ENCODE measurements around the gene MBTPS2. TPM values are rescaled to one million over a fixed set of nuclear protein-coding genes. Genes with fewer than 3 reads are reported as not detected.
A peak's percentile ranks its signal among the peaks of the same experiment; 100 is the strongest.
"Not testable (repeated sequence)": the region's sequence is repeated elsewhere in the genome, so short reads cannot be mapped to it uniquely, and the experiment has no call there.

The MBTPS2 gene
- polyA plus RNA-seq, 1 donor from 2014 or later: 3.5 TPM

- peaks cover 0 to 2% (median 1%) of the 10 kb centered on the region in 3 donors for H3K9me3 Mint-ChIP-seq
- H3K4me1 Mint-ChIP-seq: peaks cover 6 to 16% (median 8%) of the 10 kb centered on the region in 3 donors
- H3K36me3 Mint-ChIP-seq: no peaks in the 10 kb centered on the region
- H3K4me3 Mint-ChIP-seq: peak overlapping the region; percentile 90 to 97 (median 92)
- H3K27me3 Mint-ChIP-seq: peaks cover 1% of the 10 kb centered on the region
- peak overlapping the region; percentile 72 to 90 (median 89) for H3K27ac Mint-ChIP-seq
Observed at GRCh38 chrX:21838937-21839333, 482 bp upstream of the MBTPS2 start.

GRCh38 chrX:21840193-21840545 lies 752 bp downstream of the MBTPS2 start:
- H3K4me3 Mint-ChIP-seq: peak overlapping the region; percentile 90 to 97 (median 92)
- H3K27ac Mint-ChIP-seq: peak overlapping the region; percentile 52 to 73 (median 72)

GRCh38 chrX:21843179-21843578 lies 3.8 kb downstream of the MBTPS2 start:
- Mint-ChIP-seq H3K9me3 (peaks cover 0 to 1% (median 0%) of the 10 kb centered on the region in 3 donors), H3K36me3 (peaks cover 3% of the 10 kb centered on the region), H3K4me3 (no peak overlapping the region), H3K27ac (no peak overlapping the region), H3K4me1 (peaks cover 7 to 16% (median 8%) of the 10 kb centered on the region in 3 donors), H3K27me3 (peaks cover 1% of the 10 kb centered on the region)

More at GRCh38 chrX:21840193-21840545, 752 bp downstream of the MBTPS2 start:
- H3K9me3 Mint-ChIP-seq: peaks cover 0 to 2% (median 1%) of the 10 kb centered on the region in 3 donors
- H3K36me3 Mint-ChIP-seq: peaks cover under 1% of the 10 kb centered on the region
- peaks cover 1% of the 10 kb centered on the region for H3K27me3 Mint-ChIP-seq
- H3K4me1 Mint-ChIP-seq: peaks cover 7 to 16% (median 8%) of the 10 kb centered on the region in 3 donors

GRCh38 chrX:21845096-21845495 lies 5.7 kb downstream of the MBTPS2 start:
- no peaks in the 10 kb centered on the region for H3K9me3 Mint-ChIP-seq
- peak overlapping the region in 1 of 3 donors; percentile 63 for H3K27ac Mint-ChIP-seq
- peaks cover 1% of the 10 kb centered on the region for H3K27me3 Mint-ChIP-seq
- H3K4me3 Mint-ChIP-seq: no peak overlapping the region
- peaks cover 4 to 6% (median 5%) of the 10 kb centered on the region in 3 donors for H3K4me1 Mint-ChIP-seq
- peaks cover 3% of the 10 kb centered on the region for H3K36me3 Mint-ChIP-seq

- Mint-ChIP-seq H3K4me1 (peaks cover 0 to 1% (median 0%) of the 10 kb centered on the region in 3 donors), H3K27ac (no peak overlapping the region), H3K27me3 (peaks cover 1% of the 10 kb centered on the region), H3K9me3 (no peaks in the 10 kb centered on the region), H3K4me3 (no peak overlapping the region), H3K36me3 (peaks cover 3% of the 10 kb centered on the region)
Observed at GRCh38 chrX:21847342-21847741, 7.9 kb downstream of the MBTPS2 start.

GRCh38 chrX:21853578-21853977 lies 14.2 kb downstream of the MBTPS2 start:
- Mint-ChIP-seq H3K4me1 (no peaks in the 10 kb centered on the region), H3K4me3 (no peak overlapping the region), H3K27me3 (no peaks in the 10 kb centered on the region), H3K9me3 (peaks cover 0 to 2% (median 0%) of the 10 kb centered on the region in 3 donors), H3K36me3 (peaks cover 7% of the 10 kb centered on the region), H3K27ac (no peak overlapping the region)

- H3K9me3 Mint-ChIP-seq: peaks cover 0 to 2% (median 0%) of the 10 kb centered on the region in 3 donors
- peaks cover 7% of the 10 kb centered on the region for H3K36me3 Mint-ChIP-seq
- H3K4me1 Mint-ChIP-seq: no peaks in the 10 kb centered on the region
- no peak within 1 kb of the TSS for H3K27ac Mint-ChIP-seq
- no peak within 1 kb of the TSS for H3K4me3 Mint-ChIP-seq
- H3K27me3 Mint-ChIP-seq: peaks cover 2% of the 10 kb centered on the region
Observed at GRCh38 chrX:21855937-21856415, 16.6 kb downstream of the MBTPS2 start, which contains the start of gene YY2. Gene YY2, plus strand, starts transcription at chrX:21855987. Its CDS starts 498 bp downstream, at chrX:21856485.

- Mint-ChIP-seq H3K36me3 (peaks cover 7% of the 10 kb centered on the region), H3K9me3 (peaks cover 0 to 2% (median 0%) of the 10 kb centered on the region in 3 donors), H3K27me3 (peaks cover 2% of the 10 kb centered on the region), H3K4me3 (no peak overlapping the region), H3K4me1 (no peaks in the 10 kb centered on the region), H3K27ac (no peak overlapping the region)
Observed at GRCh38 chrX:21856504-21856903, 17.1 kb downstream of the MBTPS2 start.

GRCh38 chrX:21863241-21863640 lies 23.8 kb downstream of the MBTPS2 start:
- no peaks in the 10 kb centered on the region for H3K9me3 Mint-ChIP-seq
- H3K27me3 Mint-ChIP-seq: peaks cover 2% of the 10 kb centered on the region
- H3K4me3 Mint-ChIP-seq: no peak overlapping the region
- H3K27ac Mint-ChIP-seq: no peak overlapping the region
- H3K36me3 Mint-ChIP-seq: no peaks in the 10 kb centered on the region
- no peaks in the 10 kb centered on the region for H3K4me1 Mint-ChIP-seq

- H3K27me3 Mint-ChIP-seq: no peaks in the 10 kb centered on the region
- H3K9me3 Mint-ChIP-seq: no peaks in the 10 kb centered on the region
- no peaks in the 10 kb centered on the region for H3K4me1 Mint-ChIP-seq
- no peak overlapping the region for H3K27ac Mint-ChIP-seq
- no peak overlapping the region for H3K4me3 Mint-ChIP-seq
- H3K36me3 Mint-ChIP-seq: no peaks in the 10 kb centered on the region
Observed at GRCh38 chrX:21865436-21865835, 26.0 kb downstream of the MBTPS2 start.

GRCh38 chrX:21870494-21870893 lies 31.1 kb downstream of the MBTPS2 start:
- Mint-ChIP-seq H3K27me3 (no peaks in the 10 kb centered on the region), H3K4me1 (no peaks in the 10 kb centered on the region), H3K36me3 (no peaks in the 10 kb centered on the region), H3K27ac (no peak overlapping the region), H3K9me3 (no peaks in the 10 kb centered on the region), H3K4me3 (no peak overlapping the region)

GRCh38 chrX:21873063-21873775 lies 33.8 kb downstream of the MBTPS2 start:
- Mint-ChIP-seq H3K36me3 (peaks cover 1% of the 10 kb centered on the region), H3K27ac (no peak overlapping the region), H3K27me3 (no peaks in the 10 kb centered on the region), H3K9me3 (no peaks in the 10 kb centered on the region), H3K4me1 (no peaks in the 10 kb centered on the region), H3K4me3 (no peak overlapping the region)

- not testable (repeated sequence) for H3K27me3 Mint-ChIP-seq
Observed at GRCh38 chrX:21874182-21874581, 34.8 kb downstream of the MBTPS2 start.

GRCh38 chrX:21875013-21875412 lies 35.6 kb downstream of the MBTPS2 start:
- Mint-ChIP-seq H3K4me1 (no peaks in the 10 kb centered on the region), H3K4me3 (no peak overlapping the region), H3K9me3 (no peaks in the 10 kb centered on the region), H3K27me3 (no peaks in the 10 kb centered on the region), H3K36me3 (peaks cover 1% of the 10 kb centered on the region), H3K27ac (no peak overlapping the region)

More at GRCh38 chrX:21874182-21874581, 34.8 kb downstream of the MBTPS2 start:
- H3K9me3 Mint-ChIP-seq, H3K27ac Mint-ChIP-seq, H3K4me1 Mint-ChIP-seq, H3K4me3 Mint-ChIP-seq, H3K36me3 Mint-ChIP-seq: not testable (repeated sequence)

GRCh38 chrX:21881881-21882574 lies 42.6 kb downstream of the MBTPS2 start:
- H3K9me3 Mint-ChIP-seq: peaks cover 0 to 3% (median 0%) of the 10 kb centered on the region in 3 donors
- H3K4me3 Mint-ChIP-seq: no peak overlapping the region
- peaks cover 7% of the 10 kb centered on the region for H3K36me3 Mint-ChIP-seq
- no peaks in the 10 kb centered on the region for H3K4me1 Mint-ChIP-seq
- H3K27ac Mint-ChIP-seq: no peak overlapping the region
- no peaks in the 10 kb centered on the region for H3K27me3 Mint-ChIP-seq

Data from IgD-negative memory B cell (primary cell).